Neural progenitor cell (in vitro differentiated cells): ENCODE measurements around the gene PRKCA. TPM values are rescaled to one million over a fixed set of nuclear protein-coding genes. Genes with fewer than 3 reads are reported as not detected.

Experiments used
- DNase-seq: peaks from one replicate; pipeline ENCODE4 v3.0.0-alpha.2; 2016; ENCODE audit warnings: low spot score
- H2AFZ ChIP-seq: fragments of 200-600 bp; sonication (generic); replicated peaks from 2 replicates; pipeline ENCODE4 v1.6.1; 2016; ENCODE audit warnings: antibody characterized with exemption
- H3F3A ChIP-seq: fragments of 200-600 bp; sonication (generic); 2 replicates; pipeline ENCODE4 v1.6.1; 2016; ENCODE audit warnings: antibody characterized with exemption, low read depth
- H3K27ac ChIP-seq: fragments of 200-600 bp; sonication (generic); 2 replicates; pipeline ENCODE4 v1.5.1; 2016; ENCODE audit warnings: mild to moderate bottlenecking
- H3K27me3 ChIP-seq: fragments of 200-600 bp; sonication (generic); 2 replicates; pipeline ENCODE4 v1.6.1; 2016; ENCODE audit warnings: mild to moderate bottlenecking, moderate library complexity
- H3K36me3 ChIP-seq: fragments of 200-600 bp; sonication (generic); 2 replicates; pipeline ENCODE4 v1.5.1; 2016
- H3K4me1 ChIP-seq: fragments of 200-600 bp; sonication (generic); 2 replicates; pipeline ENCODE4 v1.6.1; 2016; ENCODE audit warnings: mixed run types
- H3K4me2 ChIP-seq: fragments of 200-600 bp; sonication (generic); 2 replicates; pipeline ENCODE4 v1.6.1; 2016
- H3K4me3 ChIP-seq: fragments of 200-600 bp; sonication (generic); 2 replicates; pipeline ENCODE4 v1.5.1; 2016
- H3K79me2 ChIP-seq: fragments of 200-600 bp; sonication (generic); 2 replicates; pipeline ENCODE4 v1.6.1; 2016; ENCODE audit warnings: low read depth
- H3K9ac ChIP-seq: fragments of 200-600 bp; sonication (generic); 2 replicates; pipeline ENCODE4 v1.6.1; 2016
- H3K9me3 ChIP-seq: fragments of 200-600 bp; sonication (generic); 2 replicates; pipeline ENCODE4 v1.5.1; 2016; ENCODE audit warnings: low read depth
- H4K20me1 ChIP-seq: fragments of 200-600 bp; sonication (generic); 2 replicates; pipeline ENCODE4 v1.6.1; 2016; ENCODE audit warnings: low read depth
- H3K27ac Mint-ChIP-seq: 3 replicates; pipeline ENCODE4 v1.8.0; 2021; ENCODE audit warnings: mixed read lengths
- H3K27me3 Mint-ChIP-seq: 2 replicates; pipeline ENCODE4 v1.8.0; 2022; ENCODE audit warnings: low read depth, mild to moderate bottlenecking, inconsistent platforms, moderate library complexity, mixed read lengths; ENCODE audit not compliant: insufficient read depth
- H3K36me3 Mint-ChIP-seq: 3 replicates; pipeline ENCODE4 v1.8.0; 2021; ENCODE audit warnings: mixed read lengths
- H3K4me1 Mint-ChIP-seq: 3 replicates; pipeline ENCODE4 v1.8.0; 2021; ENCODE audit warnings: mixed read lengths
- H3K4me3 Mint-ChIP-seq: 3 replicates; pipeline ENCODE4 v1.8.0; 2021; ENCODE audit warnings: mild to moderate bottlenecking, moderate library complexity, mixed read lengths
- H3K9me3 Mint-ChIP-seq: 3 replicates; pipeline ENCODE4 v1.8.0; 2020; ENCODE audit warnings: mixed read lengths
- EZH2 ChIP-seq: fragments of 200-600 bp; sonication (generic); IDR thresholded peaks from 2 replicates; pipeline ENCODE4 v1.6.1; 2017; ENCODE audit warnings: antibody characterized with exemption, mild to moderate bottlenecking, moderate library complexity
- EZH2phosphoT487 ChIP-seq: fragments of 200-600 bp; sonication (generic); IDR thresholded peaks from 2 replicates; pipeline ENCODE4 v1.6.1; 2017; ENCODE audit warnings: antibody characterized with exemption
- total RNA-seq: library from RNA; depleted of rRNA; stranded (reverse); fragments of >200 nt; gene quantifications from 2 replicates; pipeline ENCODE4 v1.2.3, GENCODE V29; 2015; ENCODE audit warnings: low replicate concordance
- TF ChIP-seq, protein P1 (sequence below): fragments of 200-600 bp; sonication (generic); IDR thresholded peaks from 2 replicates; pipeline ENCODE4 v1.5.1; 2017; ENCODE audit warnings: antibody characterized with exemption, mild to moderate bottlenecking

PRKCA gene
- total RNA-seq, 1 donor from 2014 or later = 2.1 TPM

DNA sequence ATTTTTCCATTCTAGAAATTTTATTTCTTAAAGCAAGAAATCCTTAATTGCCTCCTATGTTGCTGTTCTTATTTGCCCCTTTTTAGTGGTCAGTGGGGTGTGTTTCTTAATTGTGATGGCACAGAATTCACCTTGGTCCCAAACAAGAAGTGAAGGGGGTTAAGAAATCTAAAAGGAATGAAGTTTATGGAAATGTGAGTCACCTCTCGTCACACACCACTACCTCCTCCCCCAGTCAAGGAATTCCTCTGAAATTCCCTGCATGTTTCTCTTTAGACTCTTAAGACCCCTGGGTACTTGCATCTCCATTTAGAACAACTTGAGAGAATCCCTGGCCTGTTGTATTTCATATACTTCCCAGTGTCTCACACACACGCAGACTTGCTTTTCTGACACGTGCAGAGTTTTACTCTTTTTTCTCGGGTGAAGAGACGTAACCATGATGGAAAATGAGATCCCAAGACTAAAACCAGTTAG lies 247.4 kb downstream of the PRKCA start:
- H3K27me3 ChIP-seq = no peaks in the 10 kb centered on the region
- no peak overlapping the region for H3K4me2 ChIP-seq
- H3K9me3 ChIP-seq = no peaks in the 10 kb centered on the region
- H3K36me3 ChIP-seq = no peaks in the 10 kb centered on the region
- DNase-seq = no peak
- TF ChIP-seq EZH2phosphoT487 = no peak
- TF ChIP-seq, protein P1, sequence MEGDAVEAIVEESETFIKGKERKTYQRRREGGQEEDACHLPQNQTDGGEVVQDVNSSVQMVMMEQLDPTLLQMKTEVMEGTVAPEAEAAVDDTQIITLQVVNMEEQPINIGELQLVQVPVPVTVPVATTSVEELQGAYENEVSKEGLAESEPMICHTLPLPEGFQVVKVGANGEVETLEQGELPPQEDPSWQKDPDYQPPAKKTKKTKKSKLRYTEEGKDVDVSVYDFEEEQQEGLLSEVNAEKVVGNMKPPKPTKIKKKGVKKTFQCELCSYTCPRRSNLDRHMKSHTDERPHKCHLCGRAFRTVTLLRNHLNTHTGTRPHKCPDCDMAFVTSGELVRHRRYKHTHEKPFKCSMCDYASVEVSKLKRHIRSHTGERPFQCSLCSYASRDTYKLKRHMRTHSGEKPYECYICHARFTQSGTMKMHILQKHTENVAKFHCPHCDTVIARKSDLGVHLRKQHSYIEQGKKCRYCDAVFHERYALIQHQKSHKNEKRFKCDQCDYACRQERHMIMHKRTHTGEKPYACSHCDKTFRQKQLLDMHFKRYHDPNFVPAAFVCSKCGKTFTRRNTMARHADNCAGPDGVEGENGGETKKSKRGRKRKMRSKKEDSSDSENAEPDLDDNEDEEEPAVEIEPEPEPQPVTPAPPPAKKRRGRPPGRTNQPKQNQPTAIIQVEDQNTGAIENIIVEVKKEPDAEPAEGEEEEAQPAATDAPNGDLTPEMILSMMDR = no peak
- TF ChIP-seq EZH2 = no peak
- no peak overlapping the region for H3K4me3 Mint-ChIP-seq
- H3K27me3 Mint-ChIP-seq = no peaks in the 10 kb centered on the region
- H3K27ac Mint-ChIP-seq = no peak overlapping the region
- no peak overlapping the region for H3K4me3 ChIP-seq
- peaks cover 27% of the 10 kb centered on the region for H3K9me3 Mint-ChIP-seq
- no peaks in the 10 kb centered on the region for H3K79me2 ChIP-seq
- H2AFZ ChIP-seq = peak overlapping the region; percentile 4
- H3K27ac ChIP-seq = no peak overlapping the region
- peaks cover 36% of the 10 kb centered on the region for H3K4me1 Mint-ChIP-seq
- H3K36me3 Mint-ChIP-seq = peaks cover 9% of the 10 kb centered on the region
- H3K4me1 ChIP-seq = peaks cover 10% of the 10 kb centered on the region
- no peak overlapping the region for H3K9ac ChIP-seq
- H3F3A ChIP-seq = no peaks in the 10 kb centered on the region
- H4K20me1 ChIP-seq = no peaks in the 10 kb centered on the region

- H3K27me3 ChIP-seq = no peaks in the 10 kb centered on the region
- no peak overlapping the region for H3K4me3 ChIP-seq
- no peak for DNase-seq
- Mint-ChIP-seq H3K4me1 (peaks cover 36% of the 10 kb centered on the region), H3K4me3 (no peak overlapping the region), H3K36me3 (peaks cover 9% of the 10 kb centered on the region), H3K27me3 (peaks cover 2% of the 10 kb centered on the region), H3K27ac (no peak overlapping the region), H3K9me3 (peaks cover 16% of the 10 kb centered on the region)
- TF ChIP-seq EZH2phosphoT487 (no peak), EZH2 (no peak)
- TF ChIP-seq, protein P1 = no peak
- H3F3A ChIP-seq = no peaks in the 10 kb centered on the region
- H3K4me2 ChIP-seq = no peak overlapping the region
- no peak overlapping the region for H3K27ac ChIP-seq
- H3K9me3 ChIP-seq = no peaks in the 10 kb centered on the region
- H3K79me2 ChIP-seq = no peaks in the 10 kb centered on the region
- H3K4me1 ChIP-seq = peaks cover 10% of the 10 kb centered on the region
- no peaks in the 10 kb centered on the region for H3K36me3 ChIP-seq
- H4K20me1 ChIP-seq = no peaks in the 10 kb centered on the region
- no peak overlapping the region for H2AFZ ChIP-seq
- H3K9ac ChIP-seq = no peak overlapping the region
These were observed 249.4 kb downstream of the PRKCA start for GRCh38 chr17:66551839-66552238.

- H3K27ac ChIP-seq = no peak overlapping the region
- TF ChIP-seq EZH2phosphoT487 (no peak), EZH2 (no peak)
- TF ChIP-seq, protein P1 = no peak
- no peak overlapping the region for H3K4me2 ChIP-seq
- H3K4me3 ChIP-seq = no peak overlapping the region
- H2AFZ ChIP-seq = no peak overlapping the region
- H3K27me3 ChIP-seq = no peaks in the 10 kb centered on the region
- no peaks in the 10 kb centered on the region for H3K9me3 ChIP-seq
- Mint-ChIP-seq H3K4me1 (peaks cover 40% of the 10 kb centered on the region), H3K27me3 (peaks cover 2% of the 10 kb centered on the region), H3K36me3 (peaks cover 9% of the 10 kb centered on the region), H3K27ac (peak overlapping the region; percentile 25), H3K9me3 (peaks cover 13% of the 10 kb centered on the region), H3K4me3 (no peak overlapping the region)
- DNase-seq = no peak
- H3F3A ChIP-seq = no peaks in the 10 kb centered on the region
- H4K20me1 ChIP-seq = no peaks in the 10 kb centered on the region
- no peak overlapping the region for H3K9ac ChIP-seq
- peaks cover 10% of the 10 kb centered on the region for H3K4me1 ChIP-seq
- no peaks in the 10 kb centered on the region for H3K79me2 ChIP-seq
- H3K36me3 ChIP-seq = no peaks in the 10 kb centered on the region
These were observed 250.0 kb downstream of the PRKCA start for GRCh38 chr17:66552371-66552770.
